Mesenteric fat pad (tissue), 1 donor: ENCODE data around the gene OGFOD3. TPM values are rescaled to one million over a fixed set of nuclear protein-coding genes. Genes with fewer than 3 reads are reported as not detected.
"Not testable (repeated sequence)": the region's sequence is repeated elsewhere in the genome, so short reads cannot be mapped to it uniquely, and the experiment has no call there.

ENCODE experiments used
- DNase-seq: peaks from one replicate; pipeline ENCODE4 v3.0.0-alpha.2; 2020; ENCODE audit warnings: low spot score
- long read RNA-seq: library from polyadenylated mRNA; unstranded; transcript quantifications from one replicate; pipeline ENCODE4 v2.0.0, GENCODE V29; 2020
- total RNA-seq: library from RNA; stranded (reverse); fragmentation: NEBNext Ultra II Directional; extraction: Animal tissue kit (Norgen Biotek cat#: 25700); gene quantifications from one replicate; pipeline ENCODE4 v1.2.1, GENCODE V29; 2021
- donor health status: DM: yes; HTN: yes; CAD: no.

The OGFOD3 gene
- total RNA-seq: 22.6 TPM
- long read RNA-seq, full-length matches to known transcripts: 120 of 163 reads
- long read RNA-seq, partial matches to known transcripts: 12 of 163 reads
- long read RNA-seq, other reads (novel, unspliced or antisense): 31 of 163 reads

GRCh38 chr17:82418001-82418986, at the start of gene OGFOD3, which contains the start of gene HEXD:
Gene OGFOD3, minus strand, starts transcription at chr17:82418586. Its CDS starts 101 bp downstream, at chr17:82418485.
Gene HEXD, plus strand, starts transcription at chr17:82418347. Its CDS starts 1,453 bp downstream, at chr17:82419800.
- DNase-seq: peak; percentile 95

- DNase-seq: no peak
Measured at GRCh38 chr17:82465023-82465603, 46.7 kb upstream of the OGFOD3 start.

GRCh38 chr17:82464567-82464929, 46.2 kb upstream of the OGFOD3 start:
- DNase-seq: no peak

- DNase-seq: no peak
Measured at GRCh38 chr17:82463925-82464566, 45.7 kb upstream of the OGFOD3 start.

- DNase-seq: no peak
Measured at GRCh38 chr17:82463391-82463790, 45.0 kb upstream of the OGFOD3 start.

GRCh38 chr17:82461827-82462524, 43.6 kb upstream of the OGFOD3 start:
- DNase-seq: no peak

GRCh38 chr17:82459936-82460335, 41.5 kb upstream of the OGFOD3 start:
- DNase-seq: not testable (repeated sequence)

- DNase-seq: no peak
Measured at GRCh38 chr17:82458885-82459424, 40.6 kb upstream of the OGFOD3 start.

- peak; percentile 99 for DNase-seq
Measured at GRCh38 chr17:82458179-82458884, 39.9 kb upstream of the OGFOD3 start, which contains the start of gene NARF. Gene NARF, plus strand, starts transcription at chr17:82458741. Its CDS starts 63 bp downstream, at chr17:82458804.

GRCh38 chr17:82457929-82458178, 39.5 kb upstream of the OGFOD3 start:
- DNase-seq: no peak

GRCh38 chr17:82457073-82457928, 38.9 kb upstream of the OGFOD3 start:
- DNase-seq: no peak

GRCh38 chr17:82453706-82454105, 35.3 kb upstream of the OGFOD3 start:
- DNase-seq: not testable (repeated sequence)

- DNase-seq: not testable (repeated sequence)
Measured at GRCh38 chr17:82453151-82453550, 34.8 kb upstream of the OGFOD3 start.

- no peak for DNase-seq
Measured at GRCh38 chr17:82452162-82452561, 33.8 kb upstream of the OGFOD3 start.

GRCh38 chr17:82450357-82451106, 32.1 kb upstream of the OGFOD3 start, which contains the start of gene CYBC1:
Gene CYBC1, minus strand, starts transcription at chr17:82450752. Its CDS starts 1,498 bp downstream, at chr17:82449254.
- peak; percentile 99 for DNase-seq

GRCh38 chr17:82449883-82450356, 31.5 kb upstream of the OGFOD3 start:
- no peak for DNase-seq

- DNase-seq: no peak
Measured at GRCh38 chr17:82449131-82449882, 30.9 kb upstream of the OGFOD3 start.
